ENCODE data around the gene TRIP6.
"Not testable (repeated sequence)": the region's sequence is repeated elsewhere in the genome, so short reads cannot be mapped to it uniquely, and the experiment has no call there.

TRIP6 gene

DNA sequence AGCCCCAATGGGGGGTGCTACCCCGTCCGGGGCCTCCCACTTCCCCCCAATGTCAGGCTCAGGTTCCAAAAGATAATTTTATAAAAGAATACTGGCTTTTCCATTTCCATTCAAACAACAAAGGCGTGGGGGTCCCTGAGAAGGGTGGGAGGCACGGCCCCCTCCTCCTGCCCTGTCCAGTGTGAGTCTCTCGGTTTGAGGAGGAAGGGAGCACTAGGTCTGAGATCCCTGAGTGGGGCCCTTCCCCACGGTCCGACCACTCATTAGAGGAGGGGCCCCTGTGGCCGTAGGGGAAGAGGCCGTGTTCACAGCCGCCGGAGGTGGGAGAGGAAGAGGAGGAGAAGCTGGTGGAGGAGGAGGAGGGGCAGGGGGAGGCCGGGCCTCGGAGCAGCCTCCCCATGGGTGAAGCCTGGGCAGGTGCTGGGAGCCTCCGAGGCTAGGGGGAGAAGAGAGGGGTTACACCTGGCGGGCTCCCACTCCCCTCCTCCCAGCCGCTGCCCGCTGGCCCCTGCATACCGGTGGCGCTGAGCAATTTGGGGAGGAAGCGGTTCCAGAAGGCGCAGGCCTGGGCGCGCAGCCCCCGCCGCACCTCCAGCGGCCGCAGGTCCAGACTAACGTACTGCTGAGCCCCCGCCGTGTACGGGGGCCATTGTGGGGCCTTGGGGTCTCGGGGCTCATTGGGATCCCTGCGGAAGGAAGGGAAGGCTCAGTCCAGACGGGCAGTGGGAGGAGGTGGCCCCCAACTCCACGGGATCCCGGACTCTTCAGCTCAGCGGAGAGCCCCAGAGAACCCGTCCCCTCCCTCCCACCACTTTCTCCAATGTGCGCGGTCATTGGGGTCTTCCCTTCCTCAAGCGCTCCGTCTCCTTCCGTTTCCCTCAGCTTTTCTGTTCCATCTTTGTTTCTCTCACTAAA is 23.7 kb downstream of the TRIP6 start:
- DNase-seq (ENCODE audit: low read depth), result no peak

DNA sequence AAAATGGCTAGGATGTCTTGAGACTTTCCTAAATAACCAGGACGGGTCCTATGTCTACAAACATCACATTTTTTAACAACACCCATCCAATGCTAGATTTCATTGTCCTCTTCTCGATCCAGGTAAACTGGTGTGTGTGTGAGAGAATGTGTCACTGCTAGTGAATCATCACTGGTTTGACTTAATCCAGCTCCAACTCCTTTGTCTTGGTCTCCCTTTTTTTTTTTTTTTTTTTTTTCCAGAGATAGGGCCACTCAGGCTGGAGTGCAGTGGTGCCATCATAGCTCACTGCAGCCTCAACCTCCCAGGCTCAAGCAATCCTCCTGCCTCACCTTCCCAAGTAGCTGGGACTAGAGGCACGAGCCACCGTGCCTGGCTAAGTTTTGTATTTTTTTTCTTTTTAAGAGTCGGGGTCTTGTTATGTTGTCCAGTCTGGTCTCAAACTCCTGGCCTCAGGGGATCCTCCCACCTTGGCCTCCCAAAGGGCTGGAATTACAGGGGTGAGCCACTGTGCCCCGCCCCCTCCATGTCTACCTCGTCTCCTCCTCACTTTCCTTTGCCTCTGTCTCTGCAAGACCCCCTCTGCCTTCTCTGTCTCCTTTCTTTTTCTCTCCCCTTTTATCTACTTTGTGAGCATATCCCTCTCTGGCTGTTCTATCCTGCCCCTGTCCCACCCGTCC is 24.5 kb downstream of the TRIP6 start:
- no peak for DNase-seq (ENCODE audit: low read depth)

DNA sequence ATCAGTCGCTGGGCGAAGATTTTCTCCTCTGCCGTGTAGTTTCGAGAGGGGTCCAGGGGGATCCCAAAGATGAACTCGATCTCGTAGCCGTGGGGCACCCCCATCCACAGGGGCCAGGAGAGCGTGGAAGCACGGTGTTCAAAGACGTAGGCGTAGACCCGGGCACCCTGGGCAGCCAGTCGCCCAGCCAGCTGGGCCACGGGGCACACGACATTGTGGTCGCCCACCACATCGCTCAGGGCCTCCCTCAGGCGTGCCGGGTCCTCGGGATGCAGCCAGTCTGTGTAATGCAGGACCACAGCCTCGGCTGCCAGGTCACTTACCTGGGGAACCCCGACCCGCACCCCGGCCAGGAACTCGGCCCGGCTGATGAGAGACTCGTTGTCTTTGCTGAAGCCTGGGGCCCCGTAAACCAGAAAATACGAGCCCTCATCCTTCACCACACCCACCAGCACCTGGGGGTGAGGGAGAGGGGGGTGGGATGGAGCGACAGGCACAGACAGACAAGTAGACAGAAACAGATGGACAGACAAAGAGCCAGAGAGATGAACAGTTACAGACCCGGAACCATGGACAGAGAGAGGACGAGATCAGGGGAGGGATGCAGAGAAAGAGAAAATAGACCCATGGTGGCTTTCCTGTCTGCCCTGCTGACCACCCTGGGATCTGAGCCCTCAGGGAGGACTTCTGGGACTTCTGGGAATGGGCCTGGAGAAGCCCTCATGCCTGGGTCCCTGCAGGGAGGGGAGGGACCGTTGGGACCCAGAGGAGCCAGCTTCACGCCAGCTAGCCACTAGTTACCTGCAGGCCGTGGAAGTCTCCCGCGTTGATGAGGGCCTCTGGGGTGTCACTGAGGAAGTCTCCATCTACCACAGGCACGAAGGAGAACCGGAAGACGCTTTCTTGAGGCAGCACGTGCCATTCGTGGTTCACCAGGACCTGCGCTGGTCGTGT is 25.5 kb downstream of the TRIP6 start:
- DNase-seq (ENCODE audit: low read depth), result no peak

DNA sequence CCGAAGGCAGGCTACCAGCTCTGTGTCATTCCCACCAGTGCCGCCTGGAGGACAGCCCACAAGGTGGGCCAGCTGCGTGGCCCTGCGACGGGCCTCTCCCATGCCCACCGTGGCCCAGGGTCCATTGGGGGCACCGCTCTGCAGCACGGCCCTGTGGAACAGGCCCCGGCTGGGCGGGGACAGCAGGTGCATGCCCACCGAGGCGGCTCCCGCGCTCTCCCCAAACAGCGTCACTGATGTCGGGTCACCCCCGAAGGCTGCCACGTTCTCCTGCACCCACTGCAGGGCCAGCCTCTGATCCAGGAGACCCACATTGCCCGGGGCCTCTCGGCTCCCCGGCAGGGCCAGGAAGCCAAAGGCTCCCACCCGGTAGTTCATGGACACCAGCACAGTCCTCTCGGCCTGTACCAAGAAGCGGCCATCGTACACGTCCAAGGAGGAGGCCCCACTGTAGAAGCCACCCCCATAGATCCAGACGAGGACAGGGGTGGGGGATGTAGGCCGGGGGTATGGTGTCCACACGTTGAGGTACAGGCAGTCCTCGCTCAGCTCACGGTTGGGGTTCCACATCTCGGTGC is 26.2 kb downstream of the TRIP6 start:
- no peak for DNase-seq (ENCODE audit: low read depth)

DNA sequence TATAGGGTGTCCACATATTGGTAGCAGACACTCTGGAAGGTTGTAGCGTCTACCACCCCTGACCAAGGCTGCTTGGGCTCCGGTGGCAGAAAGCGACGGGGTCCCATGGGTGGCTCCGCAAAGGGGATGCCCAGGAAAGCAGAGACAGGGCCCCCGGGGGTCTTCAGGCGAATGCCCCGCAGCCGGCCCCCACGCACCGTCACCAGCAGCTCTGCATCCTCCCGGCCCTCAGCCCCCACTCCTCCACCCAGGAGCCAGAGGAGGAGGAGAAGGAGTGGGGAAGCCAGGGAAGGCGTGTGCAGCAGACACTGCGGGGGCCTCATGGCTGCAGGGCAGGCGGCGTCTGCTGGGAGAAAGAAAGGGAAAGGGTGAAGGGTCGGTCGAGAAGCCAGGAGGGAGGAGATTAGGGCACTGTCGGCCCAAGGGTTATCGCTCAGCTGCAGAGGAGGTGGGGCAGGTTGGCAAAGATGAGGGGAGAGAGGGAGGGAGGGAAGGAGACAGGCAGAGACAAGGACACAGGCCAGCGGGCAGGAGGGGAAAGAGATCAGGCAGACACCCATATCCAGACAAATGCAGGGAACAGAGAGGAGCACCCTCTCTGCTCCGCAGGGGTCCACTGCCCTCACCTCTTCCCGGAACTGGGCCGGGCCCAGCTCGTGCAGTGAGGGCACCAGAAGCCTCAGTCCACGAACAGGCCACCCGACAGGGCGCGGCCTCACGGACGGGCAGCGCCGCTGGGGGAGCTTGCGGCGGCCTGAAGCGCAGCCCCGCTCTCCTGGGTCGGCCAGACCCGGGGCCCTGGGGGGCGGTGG is 26.9 kb downstream of the TRIP6 start:
- DNase-seq (ENCODE audit: low read depth), result no peak

DNA sequence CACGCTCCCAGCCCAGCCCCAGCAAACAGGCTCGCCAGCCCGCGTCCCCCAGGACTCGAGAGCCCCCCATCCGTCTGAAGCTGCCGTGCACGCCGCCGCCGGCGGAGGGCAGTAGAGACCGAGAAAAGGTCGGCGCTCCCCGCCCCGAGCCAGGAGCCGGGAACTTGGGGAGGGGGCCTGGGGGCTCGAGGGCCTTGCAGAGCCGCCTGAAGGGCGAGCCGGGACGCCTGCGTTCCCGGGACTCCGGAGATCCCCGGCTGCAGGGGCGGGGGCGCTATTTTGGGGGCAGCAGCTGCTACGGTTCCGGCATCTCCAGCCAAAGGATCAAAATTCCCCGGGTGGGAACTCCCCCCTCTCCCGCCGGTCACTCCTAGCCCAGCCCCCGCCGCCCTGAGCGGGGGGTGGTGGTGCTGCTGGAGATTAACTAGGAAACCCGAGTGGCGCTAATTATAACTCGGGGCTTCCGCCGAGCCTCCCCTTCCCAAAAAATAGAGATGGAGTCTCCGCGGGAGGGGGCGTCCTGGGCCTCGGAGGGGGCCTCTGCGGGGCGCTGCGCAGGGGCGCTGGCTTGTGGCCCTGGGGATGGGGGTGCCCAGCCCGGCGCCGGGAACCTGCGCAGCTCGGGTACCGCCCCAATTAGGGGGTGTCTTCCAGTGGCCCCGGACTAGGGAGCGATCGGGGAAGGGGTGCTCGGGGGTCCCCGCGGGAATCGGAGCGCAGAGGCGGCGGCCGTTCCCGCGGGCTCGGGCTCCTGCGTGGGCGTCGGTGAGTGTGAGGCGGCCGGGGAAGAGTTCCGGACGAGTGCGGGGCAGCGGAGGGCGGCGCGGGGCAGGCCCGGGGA is 27.9 kb downstream of the TRIP6 start:
- no peak for DNase-seq (ENCODE audit: low read depth)

DNA sequence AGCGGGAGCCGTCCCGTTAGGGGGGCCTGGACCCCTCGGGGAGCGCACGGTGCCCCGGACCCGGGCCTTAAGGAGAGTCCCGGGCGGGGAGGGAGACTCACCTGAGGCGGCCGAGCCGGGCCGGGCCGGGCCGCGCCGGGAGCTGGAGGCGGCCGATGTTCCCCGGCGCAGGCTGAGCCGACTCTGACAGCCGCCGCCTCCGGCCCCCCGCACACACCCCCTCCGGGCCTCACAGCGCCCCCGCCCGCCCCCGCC is 28.4 kb downstream of the TRIP6 start, which contains the start of gene ACHE:
TSS of gene ACHE (minus strand) at position 188 of the 255 bp plus-strand sequence. CDS start 1,656 bp downstream, outside the sequence.
- no peak for DNase-seq (ENCODE audit: low read depth)

DNA sequence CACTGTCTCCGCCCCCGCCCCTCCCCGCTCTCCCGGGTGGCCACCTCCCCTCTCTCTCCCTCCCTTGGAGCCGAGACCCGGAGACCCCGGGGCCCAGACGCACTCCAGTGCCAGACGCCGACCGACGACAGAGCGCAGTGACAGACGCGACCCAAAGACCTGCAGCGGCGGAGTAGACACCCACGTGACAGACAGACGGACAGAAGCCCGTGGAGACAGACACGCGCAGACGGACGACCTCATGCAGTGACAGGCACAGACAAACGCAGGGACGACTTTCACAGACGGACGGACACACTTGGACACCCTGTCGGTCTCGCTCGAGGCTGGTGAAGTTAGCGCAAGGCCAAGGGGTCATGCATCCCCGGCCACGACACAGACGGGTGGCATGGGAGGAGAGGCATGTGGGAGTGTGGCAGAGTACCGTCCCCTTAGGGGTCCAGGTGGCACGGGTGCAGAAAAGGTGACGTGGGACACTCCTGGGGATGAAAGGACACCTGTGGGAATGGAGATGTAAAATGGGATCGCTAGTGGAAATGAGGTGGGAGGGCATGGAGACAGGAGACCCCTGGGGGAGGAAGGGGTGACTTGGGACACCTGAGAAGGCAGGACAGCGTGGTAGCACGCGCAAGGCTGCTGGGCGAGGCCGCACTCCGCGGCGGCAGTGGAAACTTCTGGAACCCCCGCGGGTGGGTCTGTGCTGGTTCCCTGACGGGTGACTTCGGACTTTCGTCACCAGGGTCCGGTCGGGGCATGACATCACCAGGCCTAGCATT is 29.0 kb downstream of the TRIP6 start:
- no peak for DNase-seq (ENCODE audit: low read depth)

DNA sequence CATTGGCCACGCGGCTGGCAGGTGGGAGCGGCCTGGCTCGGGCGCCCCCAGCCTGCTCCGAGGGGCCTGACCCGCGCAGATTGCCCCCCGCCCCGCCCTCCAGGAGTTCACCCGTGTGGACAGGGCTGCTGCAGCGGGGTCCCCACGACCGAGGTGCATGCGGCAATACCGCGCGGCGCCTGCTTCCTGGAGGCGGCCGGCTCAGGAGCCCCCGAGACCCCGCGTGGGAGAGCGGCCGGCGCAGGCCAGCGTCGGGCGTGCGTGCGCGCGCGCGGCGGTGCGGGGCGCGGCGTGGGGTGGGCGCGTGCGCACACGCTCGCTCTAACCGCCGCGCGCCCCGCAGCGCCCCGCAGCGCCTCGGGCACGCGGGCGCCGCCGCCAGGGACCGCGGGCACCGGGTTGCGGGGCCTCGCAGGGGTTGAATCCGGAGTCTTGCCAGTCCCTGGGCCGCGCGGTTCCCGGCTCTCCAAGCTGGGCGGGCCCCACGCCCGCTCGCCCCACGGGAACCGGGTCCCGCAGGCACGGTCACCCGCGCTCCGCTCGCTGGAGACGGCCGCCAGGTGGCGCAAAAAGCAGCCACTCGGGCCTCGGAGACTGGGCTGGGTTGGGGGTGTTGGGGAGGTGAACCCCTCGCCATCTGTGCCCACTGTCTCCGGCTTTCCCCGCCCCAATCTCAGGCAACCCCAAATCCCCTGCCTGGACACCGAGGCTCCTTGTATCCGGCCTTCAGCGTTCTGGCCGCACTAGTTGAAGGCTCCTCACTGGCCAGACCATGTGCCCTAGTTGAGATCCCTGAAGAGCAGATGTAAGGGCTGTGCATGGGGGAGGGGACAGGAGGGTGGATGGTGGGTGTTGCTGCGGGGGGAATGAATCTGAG is 29.8 kb downstream of the TRIP6 start:
- DNase-seq (ENCODE audit: low read depth), result no peak

DNA sequence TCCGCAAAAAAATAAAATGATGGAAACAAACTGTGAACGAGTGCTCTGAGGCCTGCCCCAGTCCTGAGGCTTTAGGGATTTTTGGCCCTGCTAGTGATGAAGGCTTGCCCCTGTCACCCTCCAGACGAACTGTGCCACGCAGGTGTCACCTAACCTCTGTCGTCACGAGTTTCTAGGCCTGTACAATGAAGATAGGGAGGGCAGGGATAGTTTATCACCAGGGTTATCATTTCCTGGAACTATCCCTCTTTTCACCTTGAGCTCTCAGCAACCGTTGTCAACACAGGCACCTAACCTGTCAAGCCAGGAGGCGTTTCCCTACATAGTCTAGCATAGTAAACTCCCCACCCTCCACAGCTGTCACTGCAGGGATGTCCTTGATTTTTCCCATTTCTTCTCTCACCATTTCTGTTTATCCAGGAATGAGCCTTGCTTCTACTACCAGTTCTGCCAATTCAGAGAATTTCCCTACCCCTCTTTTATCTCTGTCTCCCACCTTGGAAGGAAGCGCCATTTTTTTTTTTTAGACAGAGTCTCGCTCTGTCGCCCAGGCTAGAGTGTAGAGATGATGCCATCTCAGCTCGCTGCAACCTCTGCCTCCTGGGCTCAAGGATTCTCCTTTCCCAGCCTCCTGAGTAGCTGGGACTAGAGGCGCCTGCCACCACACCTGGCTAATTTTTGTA is 30.7 kb downstream of the TRIP6 start:
- no peak for DNase-seq (ENCODE audit: low read depth)

DNA sequence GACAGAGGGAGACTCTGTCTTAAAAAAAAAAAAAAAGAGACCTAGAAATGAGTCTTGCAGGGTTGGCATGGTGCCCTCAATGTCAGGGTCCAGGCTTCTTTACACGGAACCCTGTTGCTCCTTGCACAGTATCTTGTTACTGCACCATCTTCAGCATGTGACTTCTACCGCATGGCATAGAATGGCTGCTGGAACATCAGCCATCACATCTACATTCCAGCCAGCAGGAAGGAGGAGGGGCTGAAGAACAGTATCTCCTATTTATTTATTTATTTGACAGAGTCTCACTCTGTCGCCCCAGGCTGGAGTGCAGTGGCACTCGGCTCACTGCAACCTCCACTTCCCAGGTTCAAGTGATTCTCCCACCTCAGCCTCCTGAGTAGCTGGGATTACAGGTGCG is 32.2 kb downstream of the TRIP6 start:
- DNase-seq (ENCODE audit: low read depth), result no peak

DNA sequence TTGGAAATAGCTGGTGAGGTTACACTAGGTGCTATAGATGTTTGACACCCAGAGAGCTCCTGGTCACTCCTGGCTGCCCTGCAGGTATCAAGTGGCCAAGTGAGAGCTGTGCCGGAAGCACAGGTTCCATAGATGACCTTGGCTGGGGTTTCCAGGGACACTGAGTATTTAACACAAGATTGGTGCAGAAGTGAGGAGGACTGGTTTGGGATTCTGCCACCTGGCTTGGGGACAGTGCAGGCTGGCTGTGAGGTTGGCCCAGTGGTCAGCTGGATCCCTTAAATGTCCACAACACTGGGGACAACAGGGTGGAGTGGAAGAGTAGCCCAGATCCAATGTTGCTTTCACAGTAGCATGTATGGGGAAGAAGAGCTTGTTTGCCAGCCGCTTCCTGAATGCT is 33.8 kb downstream of the TRIP6 start:
- no peak for DNase-seq (ENCODE audit: low read depth)

DNA sequence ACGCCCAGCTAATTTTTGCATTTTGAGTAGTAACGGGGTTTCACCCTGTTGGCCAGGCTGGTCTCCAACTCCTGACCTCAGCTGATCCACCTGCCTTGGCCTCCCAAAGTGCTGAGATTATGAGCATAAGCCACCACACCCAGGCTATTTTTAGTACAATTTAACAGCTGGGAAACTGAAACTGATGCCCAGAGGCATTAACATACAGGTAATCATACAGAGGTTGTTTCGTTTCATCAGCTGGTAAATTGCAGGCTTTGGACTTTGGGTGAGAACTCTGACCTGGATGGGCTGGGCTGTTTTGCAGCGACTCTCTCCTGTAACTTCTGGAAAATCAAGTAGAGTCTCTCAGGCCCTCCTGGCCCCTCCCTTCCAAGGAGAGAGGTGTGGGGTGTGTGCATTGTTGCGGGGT is 34.7 kb downstream of the TRIP6 start:
- DNase-seq (ENCODE audit: low read depth), result no peak

DNA sequence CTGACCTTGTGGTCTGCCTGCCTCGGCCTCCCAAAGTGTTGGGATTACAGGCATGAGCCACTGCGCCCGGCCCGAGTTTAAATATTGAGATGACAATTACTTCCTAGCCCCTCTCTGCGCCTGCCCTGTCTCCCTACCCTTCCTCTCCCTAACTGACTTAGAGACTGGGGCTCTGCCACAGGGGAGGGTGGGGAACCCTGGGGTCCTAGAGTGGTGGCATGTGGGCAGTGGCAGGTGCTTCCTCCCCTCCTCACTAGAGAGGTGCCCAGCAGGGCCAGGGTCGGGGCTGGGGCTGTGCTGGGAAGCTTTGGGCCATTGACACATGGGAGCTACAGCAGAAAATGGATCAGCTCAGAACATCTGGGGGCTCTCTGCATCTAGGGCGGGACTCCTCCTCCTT is 35.5 kb downstream of the TRIP6 start:
- DNase-seq (ENCODE audit: low read depth), result no peak

DNA sequence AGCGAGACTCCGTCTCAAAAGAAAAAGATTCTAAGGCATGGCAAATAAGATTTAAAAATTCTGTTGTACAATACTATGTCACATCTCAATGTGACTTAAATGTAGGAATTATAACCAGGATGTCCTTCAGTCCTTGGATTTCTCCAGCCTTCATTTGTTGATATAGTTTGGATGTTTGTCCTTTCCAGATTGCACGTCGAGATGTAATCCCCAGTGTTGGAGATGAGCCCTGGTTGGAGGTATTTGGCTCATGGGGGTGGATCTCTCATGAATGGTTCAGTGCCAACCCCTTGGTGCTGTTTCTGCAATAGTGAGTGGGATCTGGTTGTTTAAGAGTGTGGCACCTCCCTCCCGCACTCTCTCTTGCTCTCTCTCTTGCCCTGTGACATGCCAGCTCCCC is 41.3 kb downstream of the TRIP6 start:
- no peak for DNase-seq (ENCODE audit: low read depth)

DNA sequence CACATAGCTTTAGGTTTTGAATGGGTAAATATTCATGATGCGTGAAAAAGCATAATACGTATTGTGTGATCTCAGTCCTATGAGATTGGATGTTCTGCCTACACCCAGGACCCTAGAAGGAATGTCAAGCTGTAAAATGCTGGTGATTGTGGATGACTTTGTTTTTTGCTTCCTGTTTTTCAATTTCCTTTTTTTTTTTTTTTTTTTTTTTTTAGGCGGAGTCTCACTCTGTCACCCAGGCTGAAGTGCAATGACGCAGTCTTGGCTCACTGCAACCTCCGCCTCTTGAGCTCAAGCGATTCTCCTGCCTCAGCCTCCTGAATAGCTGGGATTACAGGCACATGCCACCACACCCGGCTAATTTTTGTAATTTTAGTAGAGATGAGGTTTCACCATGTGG is 43.3 kb downstream of the TRIP6 start:
- DNase-seq (ENCODE audit: low read depth), result not testable (repeated sequence)

DNA sequence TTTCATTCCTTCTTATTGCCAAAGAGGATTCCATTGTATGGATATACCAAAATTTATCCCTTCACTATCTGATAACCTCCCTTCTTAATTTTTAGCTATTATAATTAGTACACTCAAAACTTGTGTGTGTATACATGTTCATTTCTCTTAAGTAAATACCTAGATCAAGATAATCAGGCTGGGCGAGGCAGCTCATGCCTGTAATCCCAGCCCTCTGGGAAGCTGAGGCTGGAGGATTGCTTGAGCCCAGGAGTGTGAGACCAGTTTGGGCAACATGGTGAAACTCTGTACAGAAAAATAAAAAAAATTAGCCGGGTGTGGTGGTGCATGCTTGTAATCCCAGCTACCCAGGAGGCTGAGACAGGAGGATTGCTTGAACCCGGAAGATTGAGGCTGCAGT is 44.3 kb downstream of the TRIP6 start:
- no peak for DNase-seq (ENCODE audit: low read depth)

Measured in activated T-helper 9 cell treated with anti-CD3 and anti-CD28 coated beads, Interleukin-2, amount 50 U/mL, for 16 hours (primary cell).